HEK293 (cell line): ENCODE measurements around the gene RNU7-1.

Experiments used
- SALL2 ChIP-seq: fragments of 450-650 bp; formaldehyde crosslinking; IDR thresholded peaks from 2 replicates; pipeline ENCODE4 v1.5.0; 2017; ENCODE audit warnings: missing biosample characterization, mild to moderate bottlenecking, missing genetic modification characterization, borderline replicate concordance
- TF ChIP-seq, protein P1 (sequence below): fragments of 450-650 bp; formaldehyde crosslinking; IDR thresholded peaks from 2 replicates; pipeline ENCODE4 v1.5.1; 2016; ENCODE audit warnings: missing biosample characterization, missing genetic modification characterization

DNA sequence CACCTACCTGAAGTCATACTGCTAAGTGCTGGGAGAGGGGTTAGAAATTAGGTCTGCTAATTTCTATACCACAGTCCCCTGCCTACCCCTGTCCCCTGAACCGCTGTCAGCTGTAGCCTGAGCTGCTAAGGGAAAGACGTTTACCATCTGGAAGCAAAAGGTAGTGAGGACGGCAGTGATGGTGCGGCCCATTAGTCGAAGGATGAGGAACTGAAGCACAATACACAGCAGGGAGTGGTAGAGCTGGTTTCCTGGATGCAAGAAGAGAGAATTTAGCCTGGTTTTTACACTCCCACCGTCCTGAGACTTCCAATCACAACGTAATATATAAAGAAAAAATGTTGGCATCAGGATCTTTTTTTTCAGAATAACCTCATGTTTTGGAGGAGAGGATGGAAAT lies 38.9 kb downstream of the RNU7-1 start:
- no peak for TF ChIP-seq SALL2 (tag by site-specific recombination)
- TF ChIP-seq, protein P1, sequence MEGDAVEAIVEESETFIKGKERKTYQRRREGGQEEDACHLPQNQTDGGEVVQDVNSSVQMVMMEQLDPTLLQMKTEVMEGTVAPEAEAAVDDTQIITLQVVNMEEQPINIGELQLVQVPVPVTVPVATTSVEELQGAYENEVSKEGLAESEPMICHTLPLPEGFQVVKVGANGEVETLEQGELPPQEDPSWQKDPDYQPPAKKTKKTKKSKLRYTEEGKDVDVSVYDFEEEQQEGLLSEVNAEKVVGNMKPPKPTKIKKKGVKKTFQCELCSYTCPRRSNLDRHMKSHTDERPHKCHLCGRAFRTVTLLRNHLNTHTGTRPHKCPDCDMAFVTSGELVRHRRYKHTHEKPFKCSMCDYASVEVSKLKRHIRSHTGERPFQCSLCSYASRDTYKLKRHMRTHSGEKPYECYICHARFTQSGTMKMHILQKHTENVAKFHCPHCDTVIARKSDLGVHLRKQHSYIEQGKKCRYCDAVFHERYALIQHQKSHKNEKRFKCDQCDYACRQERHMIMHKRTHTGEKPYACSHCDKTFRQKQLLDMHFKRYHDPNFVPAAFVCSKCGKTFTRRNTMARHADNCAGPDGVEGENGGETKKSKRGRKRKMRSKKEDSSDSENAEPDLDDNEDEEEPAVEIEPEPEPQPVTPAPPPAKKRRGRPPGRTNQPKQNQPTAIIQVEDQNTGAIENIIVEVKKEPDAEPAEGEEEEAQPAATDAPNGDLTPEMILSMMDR (tag by site-specific recombination), result no peak
